K562 (cell line): ENCODE data around the gene OR2H2. TPM values are rescaled to one million over a fixed set of nuclear protein-coding genes. Genes with fewer than 3 reads are reported as not detected.

ENCODE experiments used
- ATAC-seq: fragments of 200-7000 bp; cut with Tn5 transposase; 3 replicates; pipeline ENCODE4 v1.9.1; 2020; ENCODE audit warnings: moderate library complexity
- BruUV-seq: library from RNA; stranded (reverse); fragments of 400-500 nt; replicated peaks from 2 replicates; lab custom pipeline; 2021; lab: Mats Ljungman, UMichigan
- CTCF ChIA-PET: fragments of 300-600 bp; formaldehyde crosslinking; extraction: SDS; loops from one replicate; lab custom pipeline; 2021; ENCODE audit warnings: low intra/inter-chr PET ratio; lab: Yijun Ruan, JAX
- POLR2A ChIA-PET: fragments of 300-600, 350-650 bp; sonication (Branson Sonifier 250); formaldehyde crosslinking; extraction: SDS; loops from one replicate; lab custom pipeline; 2021; ENCODE audit warnings: antibody characterized with exemption, inconsistent platforms; lab: Yijun Ruan, JAX
- DNase-seq, 4 experiments: peaks; one replicate each; pipeline versions ENCODE4 v3.0.0 to v3.0.0-alpha.2; 2011 to 2018; ENCODE audit warnings: low spot score in 3 of 4, mixed read lengths in 3 of 4; ENCODE audit errors: extremely low read depth in 1 of 4
- FAIRE-seq: peaks from 2 replicates; lab custom pipeline; 2011; peaks lifted over from hg19 to GRCh38; lab: Jason Lieb, UNC
- H2AFZ ChIP-seq: 2 replicates; pipeline ENCODE4 v1.6.0; 2011; ENCODE audit warnings: low read depth, low read length, control low read depth, inconsistent platforms
- H3K27ac ChIP-seq: fragments of 200-600 bp; 3 replicates; pipeline ENCODE4 v1.8.0; 2011; ENCODE audit warnings: low read depth, mild to moderate bottlenecking, control low read depth, inconsistent platforms, low read length, moderate library complexity, mixed read lengths; ENCODE audit errors: extremely low read depth
- H3K27me3 ChIP-seq, 2 experiments: fragments of 300-600 bp in 1 of 2; 2 replicates in 1 of 2; 3 replicates in 1 of 2; pipeline versions ENCODE4 v1.6.0 to v1.8.0; 2011; ENCODE audit warnings: inconsistent platforms in 2 of 2, low read length in 2 of 2, mild to moderate bottlenecking in 1 of 2, mixed read lengths in 1 of 2, moderate library complexity in 1 of 2; ENCODE audit not compliant: control insufficient read depth in 2 of 2, insufficient read depth in 2 of 2
- H3K36me3 ChIP-seq: fragments of 300-600 bp; 3 replicates; pipeline ENCODE4 v1.8.0; 2011; ENCODE audit warnings: mild to moderate bottlenecking, low read length, inconsistent platforms; ENCODE audit not compliant: control insufficient read depth, insufficient read depth
- H3K4me1 ChIP-seq, 2 experiments: fragments of 200-600 bp in 1 of 2; replicated peaks in 1 of 2; 2 replicates in 1 of 2; 3 replicates in 1 of 2; pipeline versions ENCODE4 v1.5.1 to v1.8.0; 2011; ENCODE audit warnings: inconsistent platforms in 2 of 2, low read length in 2 of 2, mild to moderate bottlenecking in 1 of 2, mixed read lengths in 1 of 2, moderate library complexity in 1 of 2; ENCODE audit not compliant: control insufficient read depth in 2 of 2, insufficient read depth in 2 of 2
- H3K4me2 ChIP-seq: 2 replicates; pipeline ENCODE4 v1.6.1; 2011; ENCODE audit warnings: low read length, control low read depth, inconsistent platforms, mixed read lengths; ENCODE audit not compliant: insufficient read depth
- H3K4me3 ChIP-seq: fragments of 200-600 bp; sonication (generic), shearing (Covaris generic); 2 replicates; pipeline ENCODE4 v1.5.1; 2016; ENCODE audit warnings: control low read depth, inconsistent platforms
- H3K79me2 ChIP-seq: fragments of 200-600 bp; 3 replicates; pipeline ENCODE4 v1.8.0; 2011; ENCODE audit warnings: low read length, inconsistent platforms; ENCODE audit not compliant: control insufficient read depth, insufficient read depth
- H3K9ac ChIP-seq, 2 experiments: 2 replicates each; pipeline versions ENCODE4 v1.6.0 to v1.6.1; 2011; ENCODE audit warnings: low read depth in 2 of 2, low read length in 2 of 2, control low read depth in 1 of 2, inconsistent platforms in 1 of 2, mild to moderate bottlenecking in 1 of 2, mixed read lengths in 1 of 2; ENCODE audit not compliant: insufficient read depth in 1 of 2
- H3K9me1 ChIP-seq: one replicate; pipeline ENCODE4 v1.6.0; 2011; ENCODE audit warnings: inconsistent platforms, mild to moderate bottlenecking, low read length, moderate library complexity; ENCODE audit not compliant: control insufficient read depth, insufficient read depth
- H3K9me3 ChIP-seq: replicated peaks from 2 replicates; pipeline ENCODE4 v1.5.1; 2011; ENCODE audit warnings: low read depth, low read length, inconsistent platforms; ENCODE audit not compliant: control insufficient read depth, insufficient read depth
- H4K20me1 ChIP-seq: replicated peaks from 2 replicates; pipeline ENCODE4 v1.6.1; 2011; ENCODE audit warnings: low read length, inconsistent platforms, mixed read lengths; ENCODE audit not compliant: control insufficient read depth, insufficient read depth
- BRF1 ChIP-seq: IDR thresholded peaks from 3 replicates; pipeline ENCODE4 v1.6.1; 2011; ENCODE audit warnings: borderline replicate concordance, mild to moderate bottlenecking; ENCODE audit not compliant: insufficient read length; ENCODE audit errors: extremely low read depth
- CC2D1A ChIP-seq: fragments of 450-650 bp; IDR thresholded peaks from 2 replicates; pipeline ENCODE4 v1.6.1; 2017; ENCODE audit warnings: mild to moderate bottlenecking
- KLF16 ChIP-seq: IDR thresholded peaks from 2 replicates; pipeline ENCODE4 v1.6.1; 2016; ENCODE audit warnings: antibody characterized with exemption
- ZNF24 ChIP-seq: fragments of 450-650 bp; IDR thresholded peaks from 2 replicates; pipeline ENCODE4 v1.6.1; 2016
- ZNF76 ChIP-seq: fragments of 250-450 bp; sonication (Bioruptor Pico); IDR thresholded peaks from 2 replicates; pipeline ENCODE4 v1.4.0; 2020; ENCODE audit warnings: mild to moderate bottlenecking, moderate library complexity, borderline replicate concordance
- WGBS: fragments of 100-300 bp; shearing (Covaris generic); methylation state at CpG from one replicate; pipeline ENCODE4 v1.1.6; 2016; ENCODE audit warnings: low coverage, mixed read lengths; ENCODE audit not compliant: insufficient coverage; ENCODE audit errors: missing lambda C conversion rate; 5-methylcytosine and 5-hydroxymethylcytosine counted together
- in situ Hi-C: fragments of 300-500 bp; cut with MboI; formaldehyde crosslinking; loops from 4 replicates; pipeline ENCODE4 v1.15.0; 2018; ENCODE audit warnings: inconsistent platforms, mixed read lengths
- intact Hi-C: fragments of 100-400 bp; cut with micrococcal nuclease; formaldehyde crosslinking; loops from 2 replicates; pipeline ENCODE4 v1.14.2; 2022
- polyA plus RNA-seq, 8 experiments: library from polyadenylated mRNA; depleted of rRNA in 4 of 8; stranded (reverse) in 5 of 8; unstranded in 3 of 8; fragments of >200 nt; fragmentation: Nextera tagmentation in 2 of 8; fragmentation: Illumina TruSeq in 1 of 8; extraction: Ambion mirVana in 2 of 8; extraction: Trizol in 1 of 8; gene quantifications; 2 replicates each; pipeline versions ENCODE4 v1.2.1 to v1.2.3, GENCODE V29; 2011 to 2014; ENCODE audit warnings: inconsistent platforms in 1 of 8, missing spikeins in 1 of 8
- total RNA-seq, 7 experiments: library from RNA; depleted of rRNA in 6 of 7; stranded (reverse); fragments of >200 nt in 6 of 7; fragmentation: Illumina TruSeq in 2 of 7; extraction: Trizol in 2 of 7; gene quantifications; 2 replicates each; pipeline versions ENCODE4 v1.2.1 to v1.2.3, GENCODE V29; 2011 to 2021; ENCODE audit warnings: low replicate concordance in 1 of 7
- TF ChIP-seq, protein P1 (sequence below): fragments of 200-800 bp; sonication (Bioruptor generic); IDR thresholded peaks from 2 replicates; pipeline ENCODE4 v1.6.1; 2017; ENCODE audit warnings: missing genetic modification characterization, missing compliant biosample characterization

Gene OR2H2
- total and polyA plus RNA-seq, 9 of the 15 experiments (the other 6 are each of a cell fraction or from before 2014, with no cell fraction given), result not detected

- TF ChIP-seq, protein P1, sequence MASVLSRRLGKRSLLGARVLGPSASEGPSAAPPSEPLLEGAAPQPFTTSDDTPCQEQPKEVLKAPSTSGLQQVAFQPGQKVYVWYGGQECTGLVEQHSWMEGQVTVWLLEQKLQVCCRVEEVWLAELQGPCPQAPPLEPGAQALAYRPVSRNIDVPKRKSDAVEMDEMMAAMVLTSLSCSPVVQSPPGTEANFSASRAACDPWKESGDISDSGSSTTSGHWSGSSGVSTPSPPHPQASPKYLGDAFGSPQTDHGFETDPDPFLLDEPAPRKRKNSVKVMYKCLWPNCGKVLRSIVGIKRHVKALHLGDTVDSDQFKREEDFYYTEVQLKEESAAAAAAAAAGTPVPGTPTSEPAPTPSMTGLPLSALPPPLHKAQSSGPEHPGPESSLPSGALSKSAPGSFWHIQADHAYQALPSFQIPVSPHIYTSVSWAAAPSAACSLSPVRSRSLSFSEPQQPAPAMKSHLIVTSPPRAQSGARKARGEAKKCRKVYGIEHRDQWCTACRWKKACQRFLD, result no peak
- TF ChIP-seq ZNF24 (peak; percentile 54; the same call in 1 of the 2 replicates), CC2D1A (peak; percentile 65; the same call in 1 of the 2 replicates), KLF16 (peak; percentile 66; the same call in 1 of the 2 replicates), ZNF76 (CRISPR knock-in tag) (no peak)
- TF ChIP-seq, all 486 proteins: peak for 12
Measured at GRCh38 chr6:29589423-29590048, 4.6 kb downstream of the OR2H2 start (continued).

DNA sequence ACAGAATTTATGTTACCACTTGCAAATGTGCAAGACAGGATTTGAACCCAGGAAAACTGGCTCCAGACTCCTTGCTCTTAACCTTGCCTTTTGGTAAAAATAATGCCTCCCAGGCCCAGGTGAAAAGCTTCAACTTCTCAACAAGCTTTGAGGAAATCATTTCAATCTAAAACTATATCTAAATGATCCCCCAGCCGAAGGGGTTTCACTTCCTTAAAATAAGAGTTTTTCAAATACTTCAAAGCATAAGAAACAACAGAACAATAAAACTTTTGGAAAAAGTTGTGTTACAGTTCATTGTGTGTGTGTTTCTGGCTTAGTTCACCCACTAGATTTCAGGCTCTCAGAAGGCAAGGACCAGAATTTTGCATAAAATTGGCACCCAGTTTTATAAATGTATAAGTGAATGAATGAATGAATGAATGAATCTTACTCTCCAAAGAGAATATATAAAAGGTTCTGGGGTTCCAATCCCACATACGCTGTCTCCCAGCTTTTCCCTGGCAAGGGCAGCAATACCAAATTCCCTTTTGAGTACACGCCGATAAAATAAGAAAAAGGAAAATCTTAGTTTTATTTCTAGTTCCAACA is 5.4 kb downstream of the OR2H2 start:
- Histone ChIP-seq H3K9ac (no peak overlapping the region), H4K20me1 (no peaks in the 10 kb centered on the region; the same call in 1 of the 2 replicates), H3K36me3 (no peaks in the 10 kb centered on the region), H3K4me1 (no peaks in the 10 kb centered on the region), H3K79me2 (no peaks in the 10 kb centered on the region), H2AFZ (no peak overlapping the region), H3K4me3 (no peak overlapping the region), H3K27me3 (peaks cover 3 to 10% of the 10 kb centered on the region in 2 experiments; a peak in 1 of 5 replicates), H3K9me3 (no peaks in the 10 kb centered on the region), H3K4me2 (no peak overlapping the region), H3K27ac (no peak overlapping the region), H3K9me1 (no peaks in the 10 kb centered on the region)
- ChIA-PET POLR2A (interaction anchor here (1.0 kb wide), 1 partner anchor 28 kb away, joined by 3 read pairs; no protein-coding TSS in a partner anchor), CTCF (interaction anchor here (0.7 to 1.4 kb wide), 7 partner anchors 153 to 903 kb away, joined by 3 to 5 read pairs (median 3); partner anchors contain the start of gene OR12D1)
- in situ Hi-C loops (loop anchor here (25.0 kb wide), 1 partner anchor 753 kb away; no protein-coding TSS in a partner anchor), intact Hi-C loops (no loop called here)
- ATAC-seq (no peak), FAIRE-seq (peak; percentile 37), DNase-seq (no peak)
- TF ChIP-seq BRF1 (no peak), ZNF24 (peak; percentile 51; the same call in 1 of the 2 replicates)
- WGBS, result 15% methylated on average over 4 of the region's 4 CpGs
- BruUV-seq, result no TSS peak
